Activated CD4-positive, alpha-beta T cell treated with anti-CD3 and anti-CD28 coated beads, Interleukin-2, amount 50 U/mL, for 48 hours (primary cell): Measurements from ENCODE around the gene MRPL34.
A peak's percentile ranks its signal among the peaks of the same experiment; 100 is the strongest.

Source experiments
- DNase-seq, 2 experiments: peaks; one replicate each; pipeline ENCODE4 v3.0.0-alpha.2; 2020

Gene MRPL34

DNA sequence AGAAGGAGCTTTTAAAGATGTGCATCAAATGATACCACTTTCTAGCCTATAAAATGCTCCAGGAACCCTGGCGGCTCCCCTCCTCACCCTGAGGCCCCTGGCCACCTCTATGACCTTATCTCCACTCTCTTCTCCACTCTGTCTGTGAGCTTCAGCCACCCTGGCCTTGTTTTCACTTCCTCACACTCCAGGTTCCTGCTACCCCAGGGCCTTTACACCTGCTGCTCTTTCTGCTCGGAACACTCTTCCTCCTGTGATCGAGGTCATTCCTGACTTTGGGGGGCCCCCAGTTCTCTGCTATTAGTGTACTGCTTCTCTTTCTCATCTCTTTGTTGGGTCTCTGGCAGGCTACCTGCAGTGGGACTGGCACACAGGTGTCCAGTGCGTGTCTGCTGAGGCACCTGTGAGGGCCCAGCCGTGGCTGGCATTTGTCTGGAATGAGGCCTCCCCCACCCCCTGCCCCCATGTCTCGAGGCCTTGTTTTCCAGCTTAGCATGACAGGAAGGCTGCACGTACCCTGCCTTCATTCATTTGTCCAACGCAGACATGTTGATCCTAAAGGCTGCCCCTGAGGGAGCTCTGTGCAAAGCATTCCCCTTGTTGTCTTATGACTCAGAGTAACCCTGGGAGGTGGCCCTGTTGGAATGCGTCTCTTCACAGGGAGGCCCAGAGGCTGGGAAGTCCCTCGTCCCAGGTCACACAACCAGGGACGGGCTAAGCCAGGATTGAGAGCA is 6.0 kb downstream of the MRPL34 start:
- no peak for DNase-seq

DNA sequence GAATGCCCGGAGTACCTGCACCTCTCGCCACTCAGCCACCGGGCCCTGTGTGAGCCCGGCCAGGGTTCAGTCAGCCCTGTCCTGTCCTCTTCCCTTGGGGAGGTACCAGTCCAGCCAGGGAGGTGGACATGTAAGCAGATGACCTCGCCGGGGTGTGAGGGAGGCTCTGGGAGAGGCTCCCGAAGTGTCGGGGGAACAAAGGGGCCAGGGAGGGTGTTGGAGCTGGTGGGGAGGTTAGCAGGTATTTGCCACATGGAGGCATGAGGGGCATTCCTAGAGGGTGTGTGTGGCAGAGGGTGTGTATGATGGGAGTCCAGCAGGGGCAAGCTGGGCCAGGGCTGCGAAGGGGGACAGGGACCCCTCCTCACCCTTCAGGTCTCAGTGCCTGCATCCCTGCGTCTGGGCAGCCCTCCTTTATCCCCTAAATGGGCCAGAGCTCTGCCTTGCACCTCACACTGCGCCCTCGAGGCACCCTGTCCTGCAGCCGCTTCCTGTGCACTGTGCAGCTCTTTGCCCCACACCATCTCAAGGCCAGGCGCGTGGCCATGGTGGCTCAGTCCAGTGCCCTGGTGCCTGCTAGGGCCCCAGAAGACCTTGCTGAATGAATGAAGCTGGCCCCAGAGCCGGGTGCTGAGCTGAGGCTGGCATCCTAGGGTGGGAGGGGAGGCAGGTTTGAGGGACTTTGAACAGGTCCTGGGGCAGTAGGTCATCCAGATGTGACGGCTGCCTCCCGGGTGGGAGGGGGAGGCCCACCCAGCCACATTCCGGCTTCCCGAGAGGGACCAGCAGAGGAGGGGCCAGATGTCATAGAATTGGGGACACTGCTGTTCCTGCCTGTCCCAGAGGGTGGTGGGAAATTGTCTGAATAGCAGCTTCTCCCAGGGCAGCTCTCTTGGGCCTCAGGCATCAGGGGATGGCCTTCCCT is 6.8 kb downstream of the MRPL34 start:
- no peak for DNase-seq

DNA sequence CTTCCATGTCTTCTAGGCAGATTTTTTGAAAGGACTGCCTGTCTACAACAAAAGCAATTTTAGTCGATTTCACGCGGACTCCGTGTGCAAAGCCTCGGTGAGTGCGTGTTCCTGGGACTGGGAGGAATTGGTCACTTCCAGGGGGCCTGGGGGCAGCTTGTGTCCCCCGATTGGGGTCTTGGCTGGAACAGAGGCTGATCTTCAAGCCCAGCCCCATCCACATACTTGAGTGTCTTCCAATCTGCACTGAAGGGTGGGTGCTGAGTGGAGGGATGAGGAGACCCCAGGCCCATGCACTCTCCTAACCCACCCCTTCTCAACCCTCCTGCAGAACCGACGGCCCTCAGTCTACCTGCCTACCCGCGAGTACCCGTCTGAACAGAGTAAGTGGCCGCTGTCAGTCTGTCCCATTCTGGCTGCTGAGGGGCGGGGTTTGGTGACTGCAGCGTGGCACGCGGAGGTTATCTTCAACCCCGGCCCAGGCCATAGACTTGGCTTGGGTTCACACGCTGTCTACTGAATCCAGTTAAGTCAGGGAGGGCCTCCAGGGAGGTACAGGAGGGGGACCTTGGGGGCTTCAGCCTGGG is 8.4 kb downstream of the MRPL34 start:
- DNase-seq: no peak

DNA sequence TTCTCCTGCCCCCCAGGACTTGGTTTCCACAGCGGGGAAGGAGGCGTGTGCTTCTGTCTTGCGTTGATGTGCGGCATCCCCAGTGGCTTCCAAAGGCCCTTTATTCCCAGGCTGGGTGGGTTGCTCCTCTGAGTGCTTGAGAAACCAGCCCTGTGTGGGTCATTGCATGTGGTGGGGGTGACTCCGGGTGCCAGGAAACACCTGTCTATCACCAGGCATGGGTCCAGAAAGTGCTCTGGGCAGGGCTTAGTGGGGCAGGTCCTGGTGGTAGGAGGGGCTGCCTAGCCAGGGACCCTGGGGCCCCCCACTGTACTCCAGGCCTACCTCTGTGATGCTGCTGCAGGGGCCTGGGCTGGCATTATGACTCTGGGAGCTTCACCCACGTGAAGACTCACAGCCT is 13.3 kb downstream of the MRPL34 start:
- DNase-seq: no peak

DNA sequence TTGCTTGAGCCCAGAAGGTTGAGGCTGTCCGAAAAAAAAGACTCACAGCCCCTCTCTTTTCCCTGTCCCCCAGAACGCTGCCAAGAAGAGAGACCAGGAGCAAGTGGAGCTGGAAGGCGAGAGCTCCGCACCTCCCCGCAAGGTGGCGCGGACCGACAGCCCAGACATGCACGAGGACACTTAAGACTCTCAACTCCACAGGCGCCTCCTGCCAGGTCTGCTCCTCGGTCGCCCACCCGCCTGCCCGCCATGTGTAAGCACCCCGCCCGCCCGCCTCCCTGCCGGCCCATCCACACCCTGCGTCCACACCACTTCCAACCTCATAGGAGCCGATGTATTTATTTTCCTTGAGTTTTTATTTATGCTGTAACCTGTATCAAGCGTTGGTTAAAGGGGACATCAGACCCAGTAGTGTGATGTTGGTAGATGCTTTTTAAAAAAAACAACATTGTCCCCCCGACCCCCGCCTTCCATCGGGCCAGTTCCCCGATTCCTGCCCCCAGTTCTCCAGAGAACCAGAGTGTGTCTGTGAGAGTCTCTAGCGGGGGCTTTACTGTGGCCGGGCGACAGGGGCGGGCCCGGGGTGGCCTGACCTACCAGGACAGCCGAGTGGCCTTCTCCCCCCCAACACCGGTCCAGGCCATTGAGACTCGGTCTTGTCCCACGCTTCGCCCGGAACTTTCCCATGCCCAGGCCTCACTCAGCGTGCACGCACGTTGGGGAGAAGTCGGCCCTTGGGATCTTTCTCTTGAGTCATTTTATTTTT is 14.0 kb downstream of the MRPL34 start:
- DNase-seq: no peak

DNA sequence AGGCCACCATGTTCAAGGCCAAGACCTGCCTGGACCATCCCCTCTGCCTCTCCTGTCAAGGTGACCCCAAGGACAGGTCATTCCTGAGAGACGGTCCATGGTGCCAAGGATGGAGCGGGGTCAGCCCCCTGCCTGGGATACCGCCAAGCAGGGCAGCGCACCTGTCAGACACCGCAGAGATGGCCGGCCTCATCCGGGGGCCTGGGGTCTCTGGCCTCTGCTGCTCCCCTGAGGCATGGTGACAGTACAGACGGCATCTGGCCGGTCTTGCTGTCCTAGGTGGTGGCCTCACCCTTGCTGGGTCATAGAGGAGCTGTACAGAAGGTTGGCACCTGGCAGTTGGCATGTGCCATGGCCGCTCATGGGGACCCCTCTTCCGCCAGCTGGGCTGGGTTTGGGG is 14.8 kb downstream of the MRPL34 start:
- DNase-seq: no peak

DNA sequence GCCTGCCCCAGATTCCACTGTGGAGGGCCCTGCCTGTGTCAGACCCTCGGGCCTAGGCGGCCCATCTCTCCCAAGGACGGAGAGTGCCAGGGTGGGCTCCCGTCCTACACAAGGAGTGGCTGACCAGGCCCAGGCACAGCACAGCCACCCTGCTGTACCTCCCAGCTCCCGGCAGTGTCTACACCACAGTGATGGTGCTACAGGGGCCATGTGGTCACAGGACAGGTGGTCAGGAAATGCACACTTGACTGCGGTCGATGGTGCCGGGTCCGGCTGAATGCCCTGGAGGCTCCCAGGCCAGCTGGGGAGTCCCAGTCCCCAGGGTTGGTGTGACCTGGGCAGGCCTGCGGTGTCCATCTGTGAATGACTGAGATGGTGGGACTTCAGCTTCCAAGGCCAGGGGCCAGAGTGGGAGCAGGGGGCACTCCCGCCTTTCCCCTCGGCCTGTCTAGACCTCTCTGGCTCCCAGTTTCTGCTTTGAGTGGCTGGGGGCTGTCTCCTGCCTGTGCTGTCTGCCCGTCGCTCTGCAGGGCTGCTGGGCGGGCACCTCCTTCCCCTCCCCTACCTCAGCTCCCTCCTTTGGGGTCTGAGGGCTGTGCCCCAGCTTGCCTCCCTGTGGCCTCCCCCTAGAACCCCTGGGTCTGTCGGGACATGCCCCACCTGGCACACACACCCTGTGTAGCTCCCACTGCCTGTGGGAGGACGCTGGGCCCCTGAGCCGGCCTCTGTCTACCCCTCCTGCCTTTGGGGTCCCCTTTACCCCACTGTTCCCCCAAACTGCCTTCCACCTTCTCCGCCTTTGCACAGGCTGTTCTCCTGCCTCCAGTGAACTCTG is 16.2 kb downstream of the MRPL34 start:
- DNase-seq: no peak

DNA sequence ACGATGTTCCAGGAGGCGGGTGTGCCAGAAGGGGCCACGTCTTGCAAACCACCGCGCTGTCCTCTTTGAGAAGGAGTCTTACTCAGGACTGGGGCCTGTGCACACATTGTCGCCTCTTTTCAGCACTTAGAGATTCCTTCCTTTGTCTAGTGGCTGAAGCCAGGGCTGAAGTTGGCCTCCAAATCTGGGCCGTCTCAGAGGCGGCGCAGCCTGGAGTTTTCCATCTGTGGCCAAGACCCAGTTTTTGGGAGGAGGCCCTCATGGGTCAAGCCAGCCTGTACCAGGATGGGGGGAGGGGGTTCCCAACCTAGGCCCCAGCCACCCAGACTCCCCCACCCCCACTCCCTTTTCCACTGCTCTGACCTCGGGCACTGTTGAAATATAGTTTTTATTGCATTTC is 17.2 kb downstream of the MRPL34 start:
- DNase-seq: no peak

DNA sequence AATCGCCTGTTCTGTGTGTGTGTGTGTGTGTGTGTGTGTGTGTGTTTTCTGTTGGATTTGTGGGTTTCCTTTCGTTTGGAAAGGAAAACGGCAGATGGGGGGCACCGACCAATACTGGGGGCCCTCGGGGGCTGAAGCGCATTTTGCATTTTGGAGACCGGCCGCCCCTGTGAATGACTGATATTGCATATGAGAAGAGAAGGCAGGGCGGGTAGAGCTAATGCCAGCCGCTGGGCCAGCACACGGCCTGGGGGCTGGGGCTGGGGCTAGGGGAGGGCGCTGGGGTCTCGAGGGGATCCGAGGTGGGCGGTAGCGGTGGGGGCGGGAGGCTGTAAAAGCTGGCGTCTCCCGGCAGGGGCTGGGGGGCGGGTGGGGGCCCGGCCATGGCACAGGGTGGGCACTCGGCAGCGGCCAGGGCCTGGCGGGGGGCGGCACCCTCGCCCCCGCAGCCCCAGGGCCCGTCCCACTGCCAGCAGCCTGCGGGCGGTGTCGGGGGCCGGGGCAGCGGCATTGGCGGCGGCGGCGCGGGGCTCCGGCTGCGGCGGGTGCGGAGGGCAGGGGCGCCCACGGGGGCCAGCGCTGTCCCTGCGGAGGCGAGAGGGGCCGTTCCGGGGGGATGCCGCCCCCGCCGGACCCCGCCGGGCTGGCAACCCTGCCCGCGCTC is 17.8 kb downstream of the MRPL34 start:
- DNase-seq: no peak

DNA sequence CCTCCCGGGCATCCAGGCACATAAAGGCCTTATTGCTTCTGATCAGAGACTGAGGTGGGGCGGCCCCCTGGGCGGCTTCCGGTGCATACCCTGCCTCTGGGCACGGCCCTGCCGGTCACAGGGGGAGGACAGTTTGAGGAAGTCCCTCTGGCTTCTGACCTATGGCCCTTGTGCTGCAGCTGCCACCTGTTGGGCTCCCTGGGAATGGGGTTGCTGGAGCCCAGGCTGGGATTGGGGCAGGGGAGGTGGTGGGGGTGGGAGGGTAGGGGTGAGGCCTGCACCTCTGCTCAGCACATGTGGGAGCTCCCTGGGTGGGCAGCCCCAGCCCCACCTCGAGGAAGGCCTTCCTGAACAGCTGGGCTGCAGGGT is 18.3 kb downstream of the MRPL34 start:
- DNase-seq: no peak

DNA sequence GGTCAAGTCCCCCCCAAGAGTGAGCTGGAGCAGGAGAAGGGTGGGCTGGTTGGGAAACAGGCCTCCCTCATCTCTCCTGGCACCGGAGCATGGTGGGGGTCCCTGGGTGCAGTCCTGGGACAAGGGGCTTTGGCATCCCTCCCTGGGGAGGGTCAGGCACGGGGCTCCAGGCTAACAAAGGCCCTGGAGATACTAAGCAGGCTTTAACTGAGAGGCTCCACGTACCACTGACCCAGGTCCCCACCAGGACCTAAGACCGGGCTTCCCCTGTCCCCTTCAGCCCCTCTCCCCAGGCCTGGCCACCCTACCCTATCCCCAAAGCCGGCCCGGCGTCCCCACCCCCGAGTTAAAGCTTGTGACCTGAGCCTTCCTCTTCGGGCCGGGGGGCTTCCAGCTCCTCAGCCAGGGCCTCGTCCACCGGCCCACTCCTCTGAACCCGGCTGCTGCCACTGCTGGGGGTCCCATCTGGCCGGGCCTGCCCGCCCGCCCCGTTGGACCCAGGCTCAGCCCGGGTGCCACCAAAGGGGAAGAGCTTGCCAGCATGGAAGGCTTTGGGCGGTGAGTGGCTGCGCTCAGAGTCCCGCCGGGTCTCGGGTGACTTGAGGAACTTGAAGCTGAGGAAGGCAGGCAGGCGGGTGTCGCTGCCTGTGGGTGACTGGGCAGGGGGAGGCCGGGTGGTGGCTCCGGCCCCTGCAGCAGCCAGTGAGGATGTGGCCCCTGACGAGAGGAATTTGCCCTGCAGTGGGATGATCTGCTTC is 18.9 kb downstream of the MRPL34 start:
- DNase-seq: no peak

DNA sequence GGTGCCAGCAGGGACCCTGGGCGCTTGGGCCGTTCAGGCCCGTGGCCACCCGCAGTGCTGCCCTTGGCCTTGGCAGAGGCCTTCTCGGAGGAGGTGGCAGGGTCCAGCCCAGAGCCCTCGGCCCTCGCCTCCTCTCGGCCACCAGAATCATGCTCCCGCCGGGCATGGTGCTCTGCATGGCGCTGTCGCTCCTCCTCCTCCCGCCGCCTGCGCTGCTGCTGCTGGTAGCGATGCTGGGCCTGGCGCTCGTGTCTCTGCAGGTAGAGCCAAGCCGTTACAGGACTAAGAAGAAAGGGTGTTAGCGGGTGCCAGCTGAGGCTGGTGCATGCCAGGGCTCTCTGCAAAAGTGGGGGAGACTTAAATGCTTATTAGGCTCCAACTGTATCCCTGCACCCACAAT is 19.5 kb downstream of the MRPL34 start:
- DNase-seq: no peak

DNA sequence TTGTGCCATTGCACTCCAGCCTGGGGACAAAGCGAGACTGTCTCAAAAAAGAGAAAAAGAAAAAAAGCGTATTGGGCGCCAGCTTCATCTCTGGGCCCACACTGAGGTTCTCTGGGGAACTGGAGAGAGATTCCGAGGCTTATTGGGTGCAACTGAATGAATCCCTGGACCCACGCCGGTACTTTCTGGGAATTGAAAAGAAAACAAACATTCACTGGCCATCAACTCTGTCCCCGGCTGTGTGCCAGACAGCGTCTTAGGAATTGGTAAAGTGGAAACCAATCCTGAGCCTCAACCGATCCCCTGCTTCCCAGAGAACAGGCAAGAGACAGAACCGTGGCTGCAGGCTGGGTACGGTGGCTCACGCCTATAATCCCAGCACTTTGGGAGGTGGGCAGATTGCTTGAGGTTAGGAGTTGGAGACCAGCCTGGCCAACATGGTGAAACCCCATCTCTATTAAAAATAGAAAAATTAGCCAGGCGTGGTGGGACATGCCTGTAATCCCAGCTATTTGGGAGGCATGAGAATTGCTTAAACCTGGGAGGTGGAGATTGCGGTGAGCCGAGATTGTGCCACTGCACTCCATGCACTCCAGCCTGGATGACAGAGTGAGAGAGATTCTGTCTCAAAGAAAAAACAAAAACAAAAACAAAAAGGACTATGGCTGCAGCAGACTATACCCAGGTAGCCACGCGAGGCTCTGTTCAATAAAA is 20.4 kb downstream of the MRPL34 start:
- no peak for DNase-seq

DNA sequence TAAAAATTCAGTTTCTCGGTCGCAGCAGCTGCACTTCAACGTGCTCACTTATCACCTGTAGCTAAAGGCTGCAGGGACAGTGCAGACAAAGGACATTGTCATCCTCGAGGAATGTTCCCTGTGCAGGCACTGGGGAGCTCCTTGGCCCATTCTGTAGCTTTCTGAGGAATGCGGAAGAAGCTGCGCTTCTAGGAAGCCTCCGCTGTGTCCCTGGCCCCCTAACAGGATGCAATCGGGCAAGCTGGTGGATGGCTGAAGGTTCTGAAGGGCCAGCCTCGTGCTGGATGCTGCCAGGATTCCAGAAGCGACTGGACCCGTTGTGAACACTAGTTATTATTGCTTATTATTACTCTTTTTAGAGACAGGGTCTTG is 20.9 kb downstream of the MRPL34 start:
- DNase-seq: no peak

DNA sequence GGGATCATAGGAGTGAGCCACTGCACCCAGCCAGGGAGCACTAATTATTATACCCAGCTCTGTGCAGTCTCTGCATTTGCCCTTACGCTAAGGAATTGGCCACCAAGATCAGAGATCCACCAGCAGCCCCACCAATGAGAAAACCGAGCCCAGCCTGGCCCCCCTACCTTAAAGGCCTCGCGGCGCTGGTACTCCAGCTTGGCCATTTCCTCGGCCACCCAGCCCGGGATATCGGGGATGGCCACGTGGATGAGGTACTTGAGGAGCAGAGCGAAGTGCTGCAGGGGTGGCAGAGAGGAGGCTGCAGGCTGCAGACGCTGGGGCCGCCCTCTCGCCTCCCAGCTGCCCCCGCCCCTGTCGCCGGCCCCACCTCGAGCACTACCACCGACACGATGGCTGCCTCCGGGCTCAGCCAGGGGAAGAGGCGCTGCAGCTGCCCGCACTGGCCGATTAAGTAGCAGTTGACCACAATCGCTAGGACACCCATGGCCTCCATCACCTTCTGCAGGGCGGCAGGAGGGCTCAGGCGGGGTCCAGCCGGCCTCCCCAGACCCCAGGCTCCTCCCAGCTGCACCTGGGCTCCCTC is 21.5 kb downstream of the MRPL34 start:
- no peak for DNase-seq

DNA sequence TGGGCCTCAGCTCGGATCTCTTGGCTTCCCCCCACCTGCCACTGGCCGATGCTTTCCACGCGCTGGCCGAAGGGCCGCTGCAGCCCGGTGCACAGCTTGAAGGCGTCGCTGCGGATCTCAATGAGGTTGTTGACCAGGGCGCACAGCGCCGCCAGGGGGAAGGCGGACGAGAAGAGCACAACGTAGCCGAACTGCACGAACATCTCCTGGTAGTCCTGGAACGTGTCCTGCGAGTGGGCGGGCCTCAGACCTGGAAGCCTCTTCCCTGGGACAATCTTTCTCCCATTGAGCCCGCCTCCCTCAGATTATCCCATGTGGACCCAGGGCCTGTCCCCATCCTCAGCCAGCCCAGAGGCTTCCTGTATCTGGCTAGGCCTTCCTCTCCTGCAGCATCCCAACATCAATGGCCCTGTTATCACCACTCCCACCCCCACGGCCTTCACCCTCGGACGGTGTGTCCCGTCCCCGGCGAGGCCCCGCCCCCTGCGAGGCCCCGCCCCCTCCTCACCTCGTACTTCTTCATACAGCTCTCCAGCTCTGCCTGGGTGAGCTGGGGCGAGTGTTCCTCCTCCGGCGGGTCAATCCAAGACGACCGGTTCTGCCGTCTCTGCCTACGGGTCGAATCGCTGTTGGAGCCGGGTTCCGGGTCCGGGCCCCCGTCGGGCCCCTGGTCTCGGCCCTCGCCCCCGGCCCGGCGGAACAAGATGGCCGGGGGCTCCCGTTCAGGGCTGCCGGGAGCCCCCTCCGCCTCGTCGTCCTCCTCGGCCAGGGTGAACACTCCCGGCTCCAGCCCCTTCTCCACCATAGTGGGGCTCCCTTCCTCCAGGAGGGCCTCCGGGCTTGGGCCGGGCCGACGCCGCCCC is 22.2 kb downstream of the MRPL34 start:
- peak; percentile 62 to 63 for DNase-seq

DNA sequence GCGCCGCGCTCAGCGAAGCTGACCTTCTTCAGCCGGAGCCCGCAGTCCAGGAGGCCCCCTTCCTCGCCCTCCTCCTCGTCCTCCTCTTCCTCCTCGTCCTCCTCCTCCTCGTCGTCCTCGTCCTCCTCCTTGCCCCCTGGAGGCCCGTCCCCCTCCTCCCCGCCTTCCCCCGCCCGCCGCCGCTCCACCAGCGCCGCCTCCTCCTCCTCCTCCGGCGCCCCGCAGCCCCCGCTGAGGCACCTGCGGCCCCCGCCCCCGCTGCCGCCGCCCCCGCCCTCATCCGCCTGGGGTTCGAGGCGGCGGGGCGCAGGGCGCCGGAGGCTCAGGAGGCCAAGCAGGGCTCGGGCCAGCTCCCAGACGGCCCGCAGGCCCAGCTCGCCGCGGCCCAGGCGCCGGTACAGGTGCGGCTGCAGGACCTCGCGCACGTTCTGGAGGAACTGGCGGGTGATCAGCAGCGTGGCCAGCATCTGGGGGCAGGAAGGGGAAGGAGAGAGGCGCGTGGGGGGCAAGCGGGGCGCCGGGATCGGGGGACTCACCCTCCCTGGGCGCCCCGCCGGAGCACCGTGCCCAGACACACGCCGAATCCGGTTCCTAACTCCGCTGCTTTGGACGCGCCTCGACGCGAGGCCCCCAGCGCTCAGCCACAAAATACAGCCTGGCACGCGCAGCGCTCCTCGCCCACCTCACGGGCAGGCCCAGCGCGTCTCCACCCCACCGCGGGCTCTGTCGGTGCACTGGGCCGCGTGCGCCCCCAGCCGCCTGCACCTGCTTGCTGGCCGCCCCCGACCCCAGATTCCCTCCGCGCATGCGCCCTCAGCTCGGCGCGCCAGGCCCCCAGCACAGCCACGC is 23.1 kb downstream of the MRPL34 start:
- DNase-seq: no peak
